ENCODE results near the gene RFPL2.

DNA sequence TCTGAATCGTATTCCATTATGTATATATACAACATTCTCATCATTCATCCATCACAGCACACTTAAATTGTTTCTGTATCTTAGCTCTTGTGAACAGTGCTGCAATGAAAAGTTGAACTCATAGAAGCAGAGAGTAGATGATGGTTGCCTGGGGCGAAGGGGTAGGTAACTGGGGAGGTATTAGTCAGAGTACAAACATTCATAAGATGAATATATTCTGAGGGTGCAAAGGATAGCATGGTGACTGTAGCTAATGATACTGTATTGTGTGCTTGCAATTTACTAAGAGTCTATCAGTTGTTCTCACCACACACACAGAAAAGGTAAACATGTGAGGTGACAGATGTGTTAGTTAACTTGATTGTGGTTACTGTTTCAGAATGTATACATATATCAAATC is 12.6 kb upstream of the RFPL2 start:
- no peak for TF ChIP-seq POLR2A (IDR thresholded peaks at IDR 0.05)
- TF ChIP-seq, protein P1, sequence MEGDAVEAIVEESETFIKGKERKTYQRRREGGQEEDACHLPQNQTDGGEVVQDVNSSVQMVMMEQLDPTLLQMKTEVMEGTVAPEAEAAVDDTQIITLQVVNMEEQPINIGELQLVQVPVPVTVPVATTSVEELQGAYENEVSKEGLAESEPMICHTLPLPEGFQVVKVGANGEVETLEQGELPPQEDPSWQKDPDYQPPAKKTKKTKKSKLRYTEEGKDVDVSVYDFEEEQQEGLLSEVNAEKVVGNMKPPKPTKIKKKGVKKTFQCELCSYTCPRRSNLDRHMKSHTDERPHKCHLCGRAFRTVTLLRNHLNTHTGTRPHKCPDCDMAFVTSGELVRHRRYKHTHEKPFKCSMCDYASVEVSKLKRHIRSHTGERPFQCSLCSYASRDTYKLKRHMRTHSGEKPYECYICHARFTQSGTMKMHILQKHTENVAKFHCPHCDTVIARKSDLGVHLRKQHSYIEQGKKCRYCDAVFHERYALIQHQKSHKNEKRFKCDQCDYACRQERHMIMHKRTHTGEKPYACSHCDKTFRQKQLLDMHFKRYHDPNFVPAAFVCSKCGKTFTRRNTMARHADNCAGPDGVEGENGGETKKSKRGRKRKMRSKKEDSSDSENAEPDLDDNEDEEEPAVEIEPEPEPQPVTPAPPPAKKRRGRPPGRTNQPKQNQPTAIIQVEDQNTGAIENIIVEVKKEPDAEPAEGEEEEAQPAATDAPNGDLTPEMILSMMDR (IDR thresholded peaks at IDR 0.05), result no peak

All from lower leg skin (tissue), 3 donors.